Osteoblast (primary cell): ENCODE measurements around the gene NAXD. TPM values are rescaled to one million over a fixed set of nuclear protein-coding genes. Genes with fewer than 3 reads are reported as not detected.

Source experiments
- DNase-seq: peaks from one replicate; pipeline ENCODE4 v3.0.0; 2011; ENCODE audit warnings: low spot score, mixed read lengths; ENCODE audit not compliant: insufficient read length; ENCODE audit errors: missing footprints
- H2AFZ ChIP-seq: 2 replicates; pipeline ENCODE4 v1.6.0; 2011; ENCODE audit warnings: mild to moderate bottlenecking, low read length
- H3K27ac ChIP-seq: 2 replicates; pipeline ENCODE4 v1.5.1; 2011; ENCODE audit warnings: mild to moderate bottlenecking, low read depth, low read length, moderate library complexity
- H3K27me3 ChIP-seq: 2 replicates; pipeline ENCODE4 v1.6.0; 2012; ENCODE audit warnings: mild to moderate bottlenecking, control low read depth, inconsistent platforms, low read length, moderate library complexity; ENCODE audit not compliant: insufficient read depth
- H3K36me3 ChIP-seq: 2 replicates; pipeline ENCODE4 v1.5.1; 2011; ENCODE audit warnings: mild to moderate bottlenecking, low read length, control low read depth, moderate library complexity; ENCODE audit not compliant: insufficient read depth
- H3K4me1 ChIP-seq: 2 replicates; pipeline ENCODE4 v1.5.1; 2011; ENCODE audit warnings: mild to moderate bottlenecking, low read length, control low read depth, moderate library complexity; ENCODE audit not compliant: insufficient read depth
- H3K4me2 ChIP-seq: 2 replicates; pipeline ENCODE4 v1.6.0; 2011; ENCODE audit warnings: mild to moderate bottlenecking, low read length; ENCODE audit not compliant: insufficient read depth
- H3K4me3 ChIP-seq: fragments of 200-600 bp; sonication (generic); 3 replicates; pipeline ENCODE4 v1.5.1; 2012; ENCODE audit warnings: mild to moderate bottlenecking, low read length, inconsistent platforms; ENCODE audit not compliant: insufficient read depth
- H3K79me2 ChIP-seq: 2 replicates; pipeline ENCODE4 v1.6.0; 2012; ENCODE audit warnings: mild to moderate bottlenecking, low read length, control low read depth, inconsistent platforms; ENCODE audit not compliant: insufficient read depth
- H3K9me3 ChIP-seq: 2 replicates; pipeline ENCODE4 v1.5.1; 2011; ENCODE audit warnings: low read depth, low read length, control low read depth
- H4K20me1 ChIP-seq: 2 replicates; pipeline ENCODE4 v1.6.0; 2012; ENCODE audit warnings: mild to moderate bottlenecking, low read length, control low read depth; ENCODE audit not compliant: insufficient read depth
- CTCF ChIP-seq: IDR thresholded peaks from 2 replicates; pipeline ENCODE4 v1.5.1; 2011; ENCODE audit warnings: mild to moderate bottlenecking, low read depth, low read length, moderate library complexity; ENCODE audit errors: extremely low read depth
- total RNA-seq: library from RNA; depleted of rRNA; stranded (reverse); fragments of >200 nt; gene quantifications from 2 replicates; pipeline ENCODE4 v1.2.3, GENCODE V29; 2012

Gene NAXD
- total RNA-seq, 1 donor = 15.9 TPM

DNA sequence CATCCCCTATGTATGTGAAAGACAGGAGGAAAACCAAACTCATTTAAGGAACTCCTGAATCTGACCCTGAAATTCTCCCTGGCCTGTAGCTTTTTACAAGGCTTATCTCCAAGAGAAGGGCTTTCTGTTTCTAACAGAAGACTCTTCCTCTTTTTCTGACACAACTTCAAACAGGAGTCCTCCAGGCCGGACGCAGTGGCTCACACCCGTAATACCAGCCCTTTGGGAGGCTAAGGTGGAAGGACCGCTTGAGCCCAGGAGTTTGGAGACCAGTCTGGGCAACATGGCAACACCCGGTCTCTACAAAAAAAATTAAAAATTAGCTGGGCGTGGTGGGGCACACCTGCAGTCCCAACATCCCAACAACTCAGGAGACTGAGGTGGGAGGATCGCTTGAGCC, 48.7 kb downstream of the NAXD start:
- H3K4me2 ChIP-seq = no peak overlapping the region
- H3K4me3 ChIP-seq = no peak overlapping the region
- H3K27ac ChIP-seq = no peak overlapping the region
- H3K79me2 ChIP-seq = peaks cover 15% of the 10 kb centered on the region
- no peak for TF ChIP-seq CTCF
- no peaks in the 10 kb centered on the region for H3K27me3 ChIP-seq
- no peak overlapping the region for H2AFZ ChIP-seq
- H3K9me3 ChIP-seq = peaks cover 2% of the 10 kb centered on the region
- H3K4me1 ChIP-seq = no peaks in the 10 kb centered on the region
- DNase-seq = no peak
- no peaks in the 10 kb centered on the region for H4K20me1 ChIP-seq
- H3K36me3 ChIP-seq = peaks cover 74% of the 10 kb centered on the region

DNA sequence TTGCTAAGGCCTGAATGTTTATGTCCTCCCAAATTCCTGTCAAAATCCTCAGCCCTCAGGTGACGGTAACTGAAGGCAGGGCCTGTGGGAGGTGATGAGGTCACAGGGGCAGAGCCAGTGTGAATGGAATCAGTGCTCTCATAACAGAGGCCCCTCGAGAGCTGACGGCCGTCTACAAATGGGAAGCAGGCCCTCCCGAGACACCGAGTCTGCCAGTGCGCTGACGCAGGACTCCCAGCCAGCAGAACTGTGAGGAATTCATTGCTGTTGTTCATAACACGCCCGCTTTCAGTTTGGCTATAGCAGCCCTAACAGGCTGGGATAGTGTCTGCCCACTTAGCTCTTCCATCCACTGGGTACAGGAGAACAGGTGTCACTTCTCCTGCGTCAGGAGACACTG, 49.3 kb downstream of the NAXD start:
- peaks cover 14% of the 10 kb centered on the region for H3K79me2 ChIP-seq
- H3K36me3 ChIP-seq = peaks cover 77% of the 10 kb centered on the region
- peaks cover 2% of the 10 kb centered on the region for H3K9me3 ChIP-seq
- no peaks in the 10 kb centered on the region for H3K4me1 ChIP-seq
- no peak overlapping the region for H3K27ac ChIP-seq
- no peaks in the 10 kb centered on the region for H3K27me3 ChIP-seq
- no peak for DNase-seq
- no peak overlapping the region for H2AFZ ChIP-seq
- H3K4me3 ChIP-seq = no peak overlapping the region
- no peaks in the 10 kb centered on the region for H4K20me1 ChIP-seq
- H3K4me2 ChIP-seq = no peak overlapping the region
- TF ChIP-seq CTCF = no peak

DNA sequence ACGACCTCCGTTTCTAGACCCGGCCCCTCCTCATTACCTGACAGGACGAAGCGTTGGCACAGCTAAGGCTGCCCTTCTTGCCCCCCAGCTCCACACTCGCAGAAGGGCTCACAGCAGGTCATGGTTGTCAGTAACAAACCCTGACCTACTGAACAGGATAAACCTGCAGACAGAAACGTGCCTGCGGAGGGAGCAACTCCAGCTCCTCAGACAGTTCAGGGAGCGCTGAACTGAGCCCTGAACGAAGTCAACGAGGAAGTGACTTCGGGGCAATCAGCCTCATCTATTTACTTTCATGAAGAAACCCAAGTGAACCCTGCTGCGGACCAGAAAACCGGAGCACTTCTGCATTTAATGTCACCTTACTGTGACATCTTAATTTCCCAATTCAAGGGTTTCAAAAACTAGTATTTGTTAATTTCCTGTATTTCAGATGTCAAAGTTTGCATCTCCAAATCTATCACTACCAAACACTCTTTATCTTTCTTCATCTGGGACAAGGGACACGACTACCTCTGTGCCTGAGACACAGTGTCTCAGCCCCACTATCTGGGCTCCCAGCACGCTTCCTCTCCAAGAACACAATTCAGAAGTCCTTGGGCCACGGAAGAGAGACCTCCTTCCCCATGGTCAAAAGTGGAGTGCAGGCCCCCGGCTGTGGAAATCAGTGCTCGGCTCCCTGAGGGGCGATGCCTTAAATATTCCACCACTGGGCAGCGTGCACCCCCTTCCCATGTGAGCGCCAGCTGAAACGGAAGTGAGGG, 50.3 kb downstream of the NAXD start:
- Histone ChIP-seq H3K4me3 (no peak overlapping the region), H2AFZ (no peak overlapping the region), H3K9me3 (no peaks in the 10 kb centered on the region), H4K20me1 (no peaks in the 10 kb centered on the region), H3K79me2 (peaks cover 12% of the 10 kb centered on the region), H3K27ac (no peak overlapping the region), H3K4me1 (no peaks in the 10 kb centered on the region), H3K4me2 (no peak overlapping the region), H3K36me3 (peaks cover 72% of the 10 kb centered on the region), H3K27me3 (no peaks in the 10 kb centered on the region)
- no peak for DNase-seq
- no peak for TF ChIP-seq CTCF

- H2AFZ ChIP-seq = no peak overlapping the region
- H3K79me2 ChIP-seq = peaks cover 9% of the 10 kb centered on the region
- no peak overlapping the region for H3K4me2 ChIP-seq
- H3K9me3 ChIP-seq = no peaks in the 10 kb centered on the region
- TF ChIP-seq CTCF = no peak
- peaks cover 68% of the 10 kb centered on the region for H3K36me3 ChIP-seq
- H3K27ac ChIP-seq = no peak overlapping the region
- no peaks in the 10 kb centered on the region for H3K27me3 ChIP-seq
- H3K4me3 ChIP-seq = no peak overlapping the region
- no peaks in the 10 kb centered on the region for H3K4me1 ChIP-seq
- H4K20me1 ChIP-seq = no peaks in the 10 kb centered on the region
- no peak for DNase-seq
Observed at GRCh38 chr13:110666255-110666533, 50.8 kb downstream of the NAXD start.
